ENCODE results near the gene PLD5.
"Not testable (repeated sequence)": the region's sequence is repeated elsewhere in the genome, so short reads cannot be mapped to it uniquely, and the experiment has no call there.

PLD5 gene

GRCh38 chr1:242314085-242314649 is 210.3 kb downstream of the PLD5 start:
- not testable (repeated sequence) for H3K4me3 ChIP-seq (ENCODE audit: low read length in 2 of 2); H3K9me3 ChIP-seq (ENCODE audit: control insufficient read depth in 2 of 2, low read length in 2 of 2); H3K36me3 ChIP-seq (ENCODE audit: control insufficient read depth in 2 of 2, insufficient read depth in 2 of 2, low read length in 2 of 2); H3K4me1 ChIP-seq (ENCODE audit: control insufficient read depth in 2 of 2, insufficient read depth in 2 of 2, low read length in 2 of 2); H3K27me3 ChIP-seq (ENCODE audit: control insufficient read depth in 2 of 2, insufficient read depth in 2 of 2, low read length in 2 of 2); H3K27ac ChIP-seq (ENCODE audit: low read depth in 2 of 2, low read length in 2 of 2); H3K9ac ChIP-seq (ENCODE audit: low read depth in 1 of 2, low read length in 2 of 2)

GRCh38 chr1:242308681-242309080 is 215.8 kb downstream of the PLD5 start:
- H3K27ac ChIP-seq (ENCODE audit: low read depth in 2 of 2, low read length in 2 of 2); H3K36me3 ChIP-seq (ENCODE audit: control insufficient read depth in 2 of 2, insufficient read depth in 2 of 2, low read length in 2 of 2); H3K27me3 ChIP-seq (ENCODE audit: control insufficient read depth in 2 of 2, insufficient read depth in 2 of 2, low read length in 2 of 2); H3K4me1 ChIP-seq (ENCODE audit: control insufficient read depth in 2 of 2, insufficient read depth in 2 of 2, low read length in 2 of 2); H3K4me3 ChIP-seq (ENCODE audit: low read length in 2 of 2); H3K9me3 ChIP-seq (ENCODE audit: control insufficient read depth in 2 of 2, low read length in 2 of 2); H3K9ac ChIP-seq (ENCODE audit: low read depth in 1 of 2, low read length in 2 of 2): not testable (repeated sequence)

GRCh38 chr1:242293781-242294180 is 230.7 kb downstream of the PLD5 start:
- not testable (repeated sequence) for H3K9me3 ChIP-seq (ENCODE audit: control insufficient read depth in 2 of 2, low read length in 2 of 2); H3K36me3 ChIP-seq (ENCODE audit: control insufficient read depth in 2 of 2, insufficient read depth in 2 of 2, low read length in 2 of 2)

DNA sequence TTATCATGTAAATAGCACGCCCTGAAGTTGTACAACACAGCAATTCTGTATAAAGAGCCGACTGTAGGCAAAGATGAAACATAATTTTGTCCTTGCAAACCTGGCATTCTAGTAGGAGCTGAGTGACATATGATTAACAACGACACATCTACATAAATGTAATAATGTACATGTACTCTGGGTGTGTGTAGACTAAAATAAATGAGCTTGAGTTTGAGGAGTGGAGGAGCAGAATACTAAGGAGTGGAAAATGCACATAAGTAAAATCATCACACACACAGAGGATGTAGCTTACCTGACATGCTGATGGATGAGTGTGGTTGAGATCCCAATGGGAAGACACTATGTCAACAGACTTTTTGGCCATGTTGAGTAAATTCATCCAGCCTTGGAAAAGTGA is 236.4 kb downstream of the PLD5 start:
- H3K36me3 ChIP-seq (ENCODE audit: control insufficient read depth in 2 of 2, insufficient read depth in 2 of 2, low read length in 2 of 2); H3K4me1 ChIP-seq (ENCODE audit: control insufficient read depth in 2 of 2, insufficient read depth in 2 of 2, low read length in 2 of 2); H3K9ac ChIP-seq (ENCODE audit: low read depth in 1 of 2, low read length in 2 of 2); H3K4me3 ChIP-seq (ENCODE audit: low read length in 2 of 2); H3K27ac ChIP-seq (ENCODE audit: low read depth in 2 of 2, low read length in 2 of 2); H3K27me3 ChIP-seq (ENCODE audit: control insufficient read depth in 2 of 2, insufficient read depth in 2 of 2, low read length in 2 of 2); H3K9me3 ChIP-seq (ENCODE audit: control insufficient read depth in 2 of 2, low read length in 2 of 2): not testable (repeated sequence)

More at GRCh38 chr1:242293781-242294180, 230.7 kb downstream of the PLD5 start:
- H3K27me3 ChIP-seq (ENCODE audit: control insufficient read depth in 2 of 2, insufficient read depth in 2 of 2, low read length in 2 of 2); H3K4me3 ChIP-seq (ENCODE audit: low read length in 2 of 2); H3K4me1 ChIP-seq (ENCODE audit: control insufficient read depth in 2 of 2, insufficient read depth in 2 of 2, low read length in 2 of 2); H3K27ac ChIP-seq (ENCODE audit: low read depth in 2 of 2, low read length in 2 of 2); H3K9ac ChIP-seq (ENCODE audit: low read depth in 1 of 2, low read length in 2 of 2): not testable (repeated sequence)

- not testable (repeated sequence) for H3K4me1 ChIP-seq (ENCODE audit: control insufficient read depth in 2 of 2, insufficient read depth in 2 of 2, low read length in 2 of 2); H3K9me3 ChIP-seq (ENCODE audit: control insufficient read depth in 2 of 2, low read length in 2 of 2); H3K36me3 ChIP-seq (ENCODE audit: control insufficient read depth in 2 of 2, insufficient read depth in 2 of 2, low read length in 2 of 2); H3K27me3 ChIP-seq (ENCODE audit: control insufficient read depth in 2 of 2, insufficient read depth in 2 of 2, low read length in 2 of 2); H3K27ac ChIP-seq (ENCODE audit: low read depth in 2 of 2, low read length in 2 of 2); H3K4me3 ChIP-seq (ENCODE audit: low read length in 2 of 2); H3K9ac ChIP-seq (ENCODE audit: low read depth in 1 of 2, low read length in 2 of 2)
Observed at GRCh38 chr1:242282758-242283485, 241.6 kb downstream of the PLD5 start.

DNA sequence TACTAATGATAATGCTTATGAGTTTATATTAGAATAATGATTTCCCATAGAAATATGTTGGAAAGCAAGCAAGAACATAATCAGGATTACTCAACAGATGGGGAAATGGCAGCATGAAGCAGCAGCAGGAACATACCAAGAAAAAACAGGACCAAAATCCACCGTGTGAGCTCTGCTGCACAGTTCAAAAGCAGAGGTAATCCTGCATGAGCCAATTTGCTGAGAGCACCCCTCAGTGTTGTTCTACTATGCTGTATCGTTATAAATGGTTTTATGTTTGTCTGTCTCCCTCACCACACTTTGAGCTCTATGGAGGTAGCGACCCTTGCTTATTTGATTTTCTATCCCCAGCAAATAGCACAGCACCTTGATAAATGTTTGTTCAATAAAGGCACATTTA is 246.1 kb downstream of the PLD5 start:
- H3K9me3 ChIP-seq (ENCODE audit: control insufficient read depth in 2 of 2, low read length in 2 of 2); H3K27ac ChIP-seq (ENCODE audit: low read depth in 2 of 2, low read length in 2 of 2); H3K4me1 ChIP-seq (ENCODE audit: control insufficient read depth in 2 of 2, insufficient read depth in 2 of 2, low read length in 2 of 2); H3K4me3 ChIP-seq (ENCODE audit: low read length in 2 of 2); H3K36me3 ChIP-seq (ENCODE audit: control insufficient read depth in 2 of 2, insufficient read depth in 2 of 2, low read length in 2 of 2); H3K9ac ChIP-seq (ENCODE audit: low read depth in 1 of 2, low read length in 2 of 2); H3K27me3 ChIP-seq (ENCODE audit: control insufficient read depth in 2 of 2, insufficient read depth in 2 of 2, low read length in 2 of 2): not testable (repeated sequence)

GRCh38 chr1:242276769-242277168 is 247.7 kb downstream of the PLD5 start:
- not testable (repeated sequence) for H3K4me1 ChIP-seq (ENCODE audit: control insufficient read depth in 2 of 2, insufficient read depth in 2 of 2, low read length in 2 of 2); H3K36me3 ChIP-seq (ENCODE audit: control insufficient read depth in 2 of 2, insufficient read depth in 2 of 2, low read length in 2 of 2); H3K4me3 ChIP-seq (ENCODE audit: low read length in 2 of 2); H3K27ac ChIP-seq (ENCODE audit: low read depth in 2 of 2, low read length in 2 of 2); H3K9me3 ChIP-seq (ENCODE audit: control insufficient read depth in 2 of 2, low read length in 2 of 2); H3K9ac ChIP-seq (ENCODE audit: low read depth in 1 of 2, low read length in 2 of 2); H3K27me3 ChIP-seq (ENCODE audit: control insufficient read depth in 2 of 2, insufficient read depth in 2 of 2, low read length in 2 of 2)

DNA sequence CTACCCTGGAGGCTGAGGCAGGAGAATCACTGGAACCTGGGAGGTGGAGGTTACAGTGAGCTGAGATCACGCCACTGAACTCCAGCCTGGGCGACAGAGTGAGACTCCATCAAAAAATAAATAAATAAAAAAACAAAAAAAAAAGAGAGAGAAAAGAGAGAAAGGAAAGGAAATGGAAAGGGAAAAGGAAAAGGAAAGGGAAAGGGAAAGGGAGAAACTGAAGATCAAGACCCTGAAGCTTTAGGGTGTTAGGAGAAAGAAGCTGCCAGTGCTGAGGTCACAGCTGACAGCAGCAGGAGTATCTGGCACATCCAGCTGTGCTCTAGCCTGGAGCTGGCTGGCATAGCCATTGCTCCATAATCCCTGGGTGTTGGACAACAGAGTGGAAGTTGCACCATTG is 257.5 kb downstream of the PLD5 start:
- not testable (repeated sequence) for H3K27me3 ChIP-seq (ENCODE audit: control insufficient read depth in 2 of 2, insufficient read depth in 2 of 2, low read length in 2 of 2); H3K36me3 ChIP-seq (ENCODE audit: control insufficient read depth in 2 of 2, insufficient read depth in 2 of 2, low read length in 2 of 2); H3K4me3 ChIP-seq (ENCODE audit: low read length in 2 of 2); H3K27ac ChIP-seq (ENCODE audit: low read depth in 2 of 2, low read length in 2 of 2); H3K4me1 ChIP-seq (ENCODE audit: control insufficient read depth in 2 of 2, insufficient read depth in 2 of 2, low read length in 2 of 2); H3K9ac ChIP-seq (ENCODE audit: low read depth in 1 of 2, low read length in 2 of 2); H3K9me3 ChIP-seq (ENCODE audit: control insufficient read depth in 2 of 2, low read length in 2 of 2)

DNA sequence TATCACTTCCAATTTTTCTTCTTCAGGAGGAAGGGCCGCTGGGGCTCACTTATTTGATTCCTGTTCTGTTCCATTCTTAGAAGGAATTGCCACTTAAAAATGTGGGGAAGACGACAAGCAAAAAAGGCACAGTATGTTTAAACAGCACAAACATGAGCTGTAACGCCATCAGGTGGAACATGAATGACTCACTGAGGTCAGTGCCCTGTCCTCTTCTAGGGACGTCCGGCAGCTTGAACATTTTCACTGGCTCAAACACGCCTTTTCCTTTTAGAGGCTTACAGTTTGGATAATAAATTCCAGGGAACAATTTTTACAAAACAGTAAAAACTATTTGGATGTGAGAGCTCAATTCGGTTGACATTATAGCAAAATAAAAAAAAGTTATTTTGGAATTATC is 260.1 kb downstream of the PLD5 start:
- H3K9me3 ChIP-seq (ENCODE audit: control insufficient read depth in 2 of 2, low read length in 2 of 2); H3K4me1 ChIP-seq (ENCODE audit: control insufficient read depth in 2 of 2, insufficient read depth in 2 of 2, low read length in 2 of 2); H3K27me3 ChIP-seq (ENCODE audit: control insufficient read depth in 2 of 2, insufficient read depth in 2 of 2, low read length in 2 of 2); H3K4me3 ChIP-seq (ENCODE audit: low read length in 2 of 2); H3K9ac ChIP-seq (ENCODE audit: low read depth in 1 of 2, low read length in 2 of 2); H3K36me3 ChIP-seq (ENCODE audit: control insufficient read depth in 2 of 2, insufficient read depth in 2 of 2, low read length in 2 of 2); H3K27ac ChIP-seq (ENCODE audit: low read depth in 2 of 2, low read length in 2 of 2): not testable (repeated sequence)

- no peak overlapping the region for H3K9ac ChIP-seq (ENCODE audit: low read depth in 1 of 2, low read length in 2 of 2)
- H3K4me1 ChIP-seq (ENCODE audit: control insufficient read depth in 2 of 2, insufficient read depth in 2 of 2, low read length in 2 of 2): no peaks in the 10 kb centered on the region
- H3K9me3 ChIP-seq (ENCODE audit: control insufficient read depth in 2 of 2, low read length in 2 of 2): peaks cover 0 to 2% of the 10 kb centered on the region in 2 donors
- no peaks in the 10 kb centered on the region for H3K27me3 ChIP-seq (ENCODE audit: control insufficient read depth in 2 of 2, insufficient read depth in 2 of 2, low read length in 2 of 2)
- no peak overlapping the region for H3K27ac ChIP-seq (ENCODE audit: low read depth in 2 of 2, low read length in 2 of 2)
- H3K4me3 ChIP-seq (ENCODE audit: low read length in 2 of 2): no peak overlapping the region
- no peaks in the 10 kb centered on the region for H3K36me3 ChIP-seq (ENCODE audit: control insufficient read depth in 2 of 2, insufficient read depth in 2 of 2, low read length in 2 of 2)
Observed at GRCh38 chr1:242245255-242245654, 279.2 kb downstream of the PLD5 start.

DNA sequence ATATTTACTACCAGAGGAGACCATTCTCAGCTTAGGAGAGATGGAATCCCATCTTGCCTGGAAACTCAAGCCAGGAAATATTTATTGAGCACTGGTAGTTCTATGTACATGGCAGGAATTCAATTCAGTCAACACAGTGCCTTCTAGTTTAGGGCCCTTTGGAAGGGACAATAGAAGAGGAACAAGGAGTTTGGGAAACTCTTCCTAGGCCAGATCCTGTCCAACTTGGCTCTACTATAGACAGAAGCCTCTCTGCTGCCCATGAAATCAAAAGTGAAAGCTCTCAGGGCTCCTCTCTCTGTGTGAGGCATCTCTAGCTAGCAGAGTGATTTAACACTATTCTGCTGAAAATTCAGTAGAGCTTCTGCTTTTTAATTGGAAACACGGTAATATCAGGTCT is 281.0 kb downstream of the PLD5 start:
- Histone ChIP-seq H3K9me3 (ENCODE audit: control insufficient read depth in 2 of 2, low read length in 2 of 2) (peaks cover 0 to 2% of the 10 kb centered on the region in 2 donors), H3K27ac (ENCODE audit: low read depth in 2 of 2, low read length in 2 of 2) (no peak overlapping the region), H3K27me3 (ENCODE audit: control insufficient read depth in 2 of 2, insufficient read depth in 2 of 2, low read length in 2 of 2) (no peaks in the 10 kb centered on the region), H3K36me3 (ENCODE audit: control insufficient read depth in 2 of 2, insufficient read depth in 2 of 2, low read length in 2 of 2) (no peaks in the 10 kb centered on the region), H3K4me1 (ENCODE audit: control insufficient read depth in 2 of 2, insufficient read depth in 2 of 2, low read length in 2 of 2) (no peaks in the 10 kb centered on the region), H3K9ac (ENCODE audit: low read depth in 1 of 2, low read length in 2 of 2) (no peak overlapping the region), H3K4me3 (ENCODE audit: low read length in 2 of 2) (no peak overlapping the region)

Measured in mucosa of rectum (tissue), 2 donors.